Measurements from ENCODE around the gene NSUN3. TPM values are rescaled to one million over a fixed set of nuclear protein-coding genes. Genes with fewer than 3 reads are reported as not detected.

The NSUN3 gene
- total and polyA plus RNA-seq, 2 donors (not counting 3 experiments of a cell fraction or from before 2014, with no cell fraction given) = 3.4 to 10.7 TPM

- Histone ChIP-seq H3K79me2 (ENCODE audit: control insufficient read depth, insufficient read depth, low read length) (peaks cover 10% of the 10 kb centered on the region), H3K4me3 (replicated peaks in 1 of 3; ENCODE audit: insufficient read depth in 1 of 3, low read depth in 1 of 3, low read length in 3 of 3) (no peak overlapping the region), H3K4me1 (ENCODE audit: control insufficient read depth, extremely low read depth, insufficient read depth, low read length) (peaks cover 17% of the 10 kb centered on the region), H2AFZ (ENCODE audit: low read depth, low read length) (no peak overlapping the region), H4K20me1 (replicated peaks; ENCODE audit: control insufficient read depth, extremely low read depth, insufficient read depth, low read length) (no peaks in the 10 kb centered on the region), H3K4me2 (ENCODE audit: insufficient read depth, low read length) (no peak overlapping the region), H3K9me1 (replicated peaks; ENCODE audit: control insufficient read depth, extremely low read depth, insufficient read depth, low read length) (no peaks in the 10 kb centered on the region), H3K9me3 (replicated peaks; ENCODE audit: control insufficient read depth, insufficient read depth, low read length) (no peaks in the 10 kb centered on the region), H3K36me3 (ENCODE audit: control insufficient read depth in 2 of 2, extremely low read depth in 1 of 2, insufficient read depth in 2 of 2, low read length in 2 of 2) (peaks cover 0 to 2% of the 10 kb centered on the region in 2 experiments), H3K9ac (replicated peaks; ENCODE audit: extremely low read depth, insufficient read depth, low read length) (no peak overlapping the region), H3K27ac (ENCODE audit: insufficient read depth, low read depth, low read length) (no peak overlapping the region), H3K27me3 (ENCODE audit: control insufficient read depth in 2 of 2, insufficient read depth in 2 of 2, low read length in 2 of 2) (no peaks in the 10 kb centered on the region)
- dilution Hi-C loops (cut with MboI; ENCODE audit: extremely low pct_ligation_motif_present, low sequenced_read_pairs) (no loop called here), intact Hi-C loops (cut with micrococcal nuclease) (loop anchor here (10.0 kb wide), 1 partner anchor 160 kb away; no protein-coding TSS in a partner anchor)
- ChIA-PET CTCF (interaction anchor here (0.9 kb wide), 1 partner anchor 60 kb away, joined by 5 read pairs; no protein-coding TSS in a partner anchor), POLR2A (interaction anchor here (0.6 kb wide), 1 partner anchor 37 kb away, joined by 4 read pairs; no protein-coding TSS in a partner anchor)
- no TSS peak for BruUV-seq (replicated peaks)
- no peak for FAIRE-seq
- DNase-seq (ENCODE audit: low read depth, low spot score) = no peak
- no peak for TF ChIP-seq MYC (IDR thresholded peaks at IDR 0.05; ENCODE audit: low read depth, low read length)
- TF ChIP-seq FOS (IDR thresholded peaks at IDR 0.05; ENCODE audit: borderline replicate concordance, insufficient read depth, low read length) = no peak
- no peak for TF ChIP-seq MAX (IDR thresholded peaks at IDR 0.05; ENCODE audit: insufficient read depth, insufficient read length)
- no peak for TF ChIP-seq EZH2 (IDR thresholded peaks at IDR 0.05; ENCODE audit: borderline replicate concordance, low read depth, low read length, severe bottlenecking)
- no peak for TF ChIP-seq POLR2A (IDR thresholded peaks at IDR 0.05; ENCODE audit: low read depth, low read length)
- TF ChIP-seq CTCF (IDR thresholded peaks at IDR 0.05; ENCODE audit: extremely low read depth in 1 of 2, insufficient read depth in 1 of 2, low read depth in 1 of 2, low read length in 2 of 2) = no peak
- no peak for TF ChIP-seq GATA2 (IDR thresholded peaks at IDR 0.05; ENCODE audit: insufficient read depth, insufficient read length, low read depth, low read length)
- TF ChIP-seq JUN (IDR thresholded peaks at IDR 0.05; ENCODE audit: borderline replicate concordance, insufficient read depth, insufficient read length, low read depth) = no peak
- no peak for TF ChIP-seq POLR2AphosphoS5 (IDR thresholded peaks at IDR 0.05; ENCODE audit: insufficient read depth, low read depth, low read length)
These were observed 2.3 kb downstream of the NSUN3 start for GRCh38 chr3:94065122-94065521.

Measured in endothelial cell of umbilical vein (primary cell).